WTC11 (cell line): ENCODE data around the gene SMAD3. TPM values are rescaled to one million over a fixed set of nuclear protein-coding genes. Genes with fewer than 3 reads are reported as not detected.

Experiments
- ATAC-seq: fragments of 200-7000 bp; cut with Tn5 transposase; 2 replicates; pipeline ENCODE4 v1.10.0; 2021; ENCODE audit warnings: mild to moderate bottlenecking, moderate library complexity
- CTCF ChIA-PET: fragments of 300-600 bp; sonication (Branson Sonifier 250); formaldehyde crosslinking; loops from one replicate; lab custom pipeline; 2021; ENCODE audit warnings: antibody characterized with exemption; lab: Charles Lee
- POLR2A ChIA-PET: fragments of 350-600 bp; sonication (Branson Sonifier 250); formaldehyde crosslinking; loops from one replicate; lab custom pipeline; 2021; ENCODE audit warnings: antibody characterized with exemption; lab: Charles Lee
- DNase-seq: peaks from one replicate; pipeline ENCODE4 v3.0.0; 2021; ENCODE audit warnings: low spot score
- H3K27ac Mint-ChIP-seq: 2 replicates; pipeline ENCODE4 v1.8.0; 2021; ENCODE audit warnings: mixed read lengths
- H3K27me3 Mint-ChIP-seq: 2 replicates; pipeline ENCODE4 v1.8.0; 2021; ENCODE audit warnings: low read depth, mild to moderate bottlenecking, moderate library complexity, mixed read lengths
- H3K36me3 Mint-ChIP-seq: 2 replicates; pipeline ENCODE4 v1.8.0; 2021; ENCODE audit warnings: mixed read lengths
- H3K4me1 Mint-ChIP-seq: 2 replicates; pipeline ENCODE4 v1.8.0; 2022; ENCODE audit warnings: mixed read lengths
- H3K4me3 Mint-ChIP-seq: 2 replicates; pipeline ENCODE4 v1.8.0; 2021; ENCODE audit warnings: mild to moderate bottlenecking, moderate library complexity, mixed read lengths
- H3K9me3 Mint-ChIP-seq: 2 replicates; pipeline ENCODE4 v1.8.0; 2021; ENCODE audit warnings: mixed read lengths
- ATF6 ChIP-seq: sonication (generic); formaldehyde crosslinking; IDR thresholded peaks from 2 replicates; pipeline ENCODE4 v1.8.1; 2023; ENCODE audit warnings: mild to moderate bottlenecking, missing genetic modification reagents
- CREB1 ChIP-seq: sonication (generic); formaldehyde crosslinking; IDR thresholded peaks from 2 replicates; pipeline ENCODE4 v1.8.0; 2023; ENCODE audit warnings: mild to moderate bottlenecking, missing genetic modification reagents
- CREM ChIP-seq: sonication (generic); formaldehyde crosslinking; IDR thresholded peaks from 2 replicates; pipeline ENCODE4 v1.8.1; 2022; ENCODE audit warnings: mild to moderate bottlenecking, missing genetic modification reagents, moderate library complexity
- FOXP1 ChIP-seq: sonication (generic); formaldehyde crosslinking; IDR thresholded peaks from 2 replicates; pipeline ENCODE4 v1.8.0; 2022; ENCODE audit warnings: missing genetic modification reagents, mild to moderate bottlenecking, moderate library complexity, borderline replicate concordance
- HMGXB4 ChIP-seq: sonication (generic); formaldehyde crosslinking; IDR thresholded peaks from 2 replicates; pipeline ENCODE4 v1.8.1; 2023; ENCODE audit warnings: mild to moderate bottlenecking, moderate library complexity, missing genetic modification reagents
- MAX ChIP-seq: sonication (generic); formaldehyde crosslinking; IDR thresholded peaks from 2 replicates; pipeline ENCODE4 v1.8.0; 2022; ENCODE audit warnings: mild to moderate bottlenecking, missing genetic modification reagents
- MLX ChIP-seq: sonication (generic); formaldehyde crosslinking; IDR thresholded peaks from 2 replicates; pipeline ENCODE4 v1.8.1; 2023; ENCODE audit warnings: mild to moderate bottlenecking, missing genetic modification reagents, moderate library complexity
- NFYB ChIP-seq: sonication (generic); formaldehyde crosslinking; conservative IDR thresholded peaks from 2 replicates; pipeline ENCODE4 v1.8.0; 2022; ENCODE audit warnings: low read depth, missing genetic modification reagents
- PRDM15 ChIP-seq: sonication (generic); formaldehyde crosslinking; IDR thresholded peaks from 2 replicates; pipeline ENCODE4 v1.8.0; 2022; ENCODE audit warnings: missing genetic modification reagents
- RELA ChIP-seq: sonication (generic); formaldehyde crosslinking; IDR thresholded peaks from 2 replicates; pipeline ENCODE4 v1.8.1; 2022; ENCODE audit warnings: missing genetic modification reagents, mild to moderate bottlenecking, borderline replicate concordance
- ZNF138 ChIP-seq: sonication (generic); formaldehyde crosslinking; conservative IDR thresholded peaks from 2 replicates; pipeline ENCODE4 v1.8.1; 2022; ENCODE audit warnings: mild to moderate bottlenecking, moderate library complexity, missing genetic modification reagents
- ZNF232 ChIP-seq: sonication (generic); formaldehyde crosslinking; IDR thresholded peaks from 2 replicates; pipeline ENCODE4 v1.8.0; 2022; ENCODE audit warnings: mild to moderate bottlenecking, missing genetic modification reagents
- ZNF263 ChIP-seq: sonication (generic); formaldehyde crosslinking; IDR thresholded peaks from 2 replicates; pipeline ENCODE4 v1.8.1; 2022; ENCODE audit warnings: low read depth, mild to moderate bottlenecking, moderate library complexity, missing genetic modification reagents
- ZNF281 ChIP-seq: sonication (generic); formaldehyde crosslinking; IDR thresholded peaks from 2 replicates; pipeline ENCODE4 v1.8.0; 2023; ENCODE audit warnings: mild to moderate bottlenecking, missing genetic modification reagents
- ZNF396 ChIP-seq: fragments of 250-450 bp; sonication (Bioruptor Pico); IDR thresholded peaks from 2 replicates; pipeline ENCODE4 v1.8.0; 2021; ENCODE audit warnings: mild to moderate bottlenecking, moderate library complexity, borderline replicate concordance
- ZNF416 ChIP-seq: fragments of 250-450 bp; sonication (Bioruptor Pico); IDR thresholded peaks from 2 replicates; pipeline ENCODE4 v1.9.0; 2021; ENCODE audit warnings: mild to moderate bottlenecking, inconsistent platforms
- total RNA-seq: library from RNA; stranded (reverse); gene quantifications from 3 replicates; pipeline ENCODE4 v1.2.3, GENCODE V29; 2021
- TF ChIP-seq, protein P1 (sequence below): sonication (generic); formaldehyde crosslinking; IDR thresholded peaks from 2 replicates; pipeline ENCODE4 v1.8.1; 2023; ENCODE audit warnings: mild to moderate bottlenecking, missing genetic modification reagents
- TF ChIP-seq, protein P2 (sequence below): sonication (generic); formaldehyde crosslinking; IDR thresholded peaks from 2 replicates; pipeline ENCODE4 v1.8.1; 2022; ENCODE audit warnings: low read depth, mild to moderate bottlenecking, moderate library complexity, missing genetic modification reagents, borderline replicate concordance
- TF ChIP-seq, protein P3 (sequence below): sonication (generic); formaldehyde crosslinking; conservative IDR thresholded peaks from 2 replicates; pipeline ENCODE4 v1.8.1; 2022; ENCODE audit warnings: mild to moderate bottlenecking, missing genetic modification reagents

Gene SMAD3
- total RNA-seq, 1 experiment from 2014 or later, result 34.6 TPM

- TF ChIP-seq FOXP1 (CRISPR knock-in tag) (no peak), ZNF263 (CRISPR knock-in tag) (no peak), MLX (no peak), ZNF396 (no peak), HMGXB4 (CRISPR knock-in tag) (no peak), PRDM15 (CRISPR knock-in tag) (no peak), RELA (CRISPR knock-in tag) (no peak), CREM (CRISPR knock-in tag) (no peak), NFYB (CRISPR knock-in tag) (no peak), ZNF232 (CRISPR knock-in tag) (no peak), ZNF138 (CRISPR knock-in tag) (no peak), ZNF281 (CRISPR knock-in tag) (no peak), ZNF416 (CRISPR knock-in tag) (no peak), MAX (no peak), CREB1 (CRISPR knock-in tag) (no peak), ATF6 (no peak)
- TF ChIP-seq, protein P1, sequence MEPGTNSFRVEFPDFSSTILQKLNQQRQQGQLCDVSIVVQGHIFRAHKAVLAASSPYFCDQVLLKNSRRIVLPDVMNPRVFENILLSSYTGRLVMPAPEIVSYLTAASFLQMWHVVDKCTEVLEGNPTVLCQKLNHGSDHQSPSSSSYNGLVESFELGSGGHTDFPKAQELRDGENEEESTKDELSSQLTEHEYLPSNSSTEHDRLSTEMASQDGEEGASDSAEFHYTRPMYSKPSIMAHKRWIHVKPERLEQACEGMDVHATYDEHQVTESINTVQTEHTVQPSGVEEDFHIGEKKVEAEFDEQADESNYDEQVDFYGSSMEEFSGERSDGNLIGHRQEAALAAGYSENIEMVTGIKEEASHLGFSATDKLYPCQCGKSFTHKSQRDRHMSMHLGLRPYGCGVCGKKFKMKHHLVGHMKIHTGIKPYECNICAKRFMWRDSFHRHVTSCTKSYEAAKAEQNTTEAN, result no peak
- TF ChIP-seq, protein P2, sequence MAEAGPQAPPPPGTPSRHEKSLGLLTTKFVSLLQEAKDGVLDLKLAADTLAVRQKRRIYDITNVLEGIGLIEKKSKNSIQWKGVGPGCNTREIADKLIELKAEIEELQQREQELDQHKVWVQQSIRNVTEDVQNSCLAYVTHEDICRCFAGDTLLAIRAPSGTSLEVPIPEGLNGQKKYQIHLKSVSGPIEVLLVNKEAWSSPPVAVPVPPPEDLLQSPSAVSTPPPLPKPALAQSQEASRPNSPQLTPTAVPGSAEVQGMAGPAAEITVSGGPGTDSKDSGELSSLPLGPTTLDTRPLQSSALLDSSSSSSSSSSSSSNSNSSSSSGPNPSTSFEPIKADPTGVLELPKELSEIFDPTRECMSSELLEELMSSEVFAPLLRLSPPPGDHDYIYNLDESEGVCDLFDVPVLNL (CRISPR knock-in tag), result no peak
- TF ChIP-seq, protein P3, sequence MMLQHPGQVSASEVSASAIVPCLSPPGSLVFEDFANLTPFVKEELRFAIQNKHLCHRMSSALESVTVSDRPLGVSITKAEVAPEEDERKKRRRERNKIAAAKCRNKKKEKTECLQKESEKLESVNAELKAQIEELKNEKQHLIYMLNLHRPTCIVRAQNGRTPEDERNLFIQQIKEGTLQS (CRISPR knock-in tag), result no peak
- H3K27ac Mint-ChIP-seq, result 0 out of 2 replicates have a peak overlapping the region, but pooled peaks have one; percentile 3
- ChIA-PET CTCF (no interaction called here), POLR2A (no interaction called here)
- no peaks in the 10 kb centered on the region for H3K27me3 Mint-ChIP-seq
- no peaks in the 10 kb centered on the region for H3K9me3 Mint-ChIP-seq
- H3K36me3 Mint-ChIP-seq, result peaks cover 16% of the 10 kb centered on the region
- ATAC-seq (no peak), DNase-seq (no peak)
- H3K4me3 Mint-ChIP-seq, result no peak overlapping the region
- H3K4me1 Mint-ChIP-seq, result peaks cover 16% of the 10 kb centered on the region
Measured at GRCh38 chr15:67195305-67195704, 129.9 kb downstream of the SMAD3 start.
